ENCODE data around the gene KLHL25. TPM values are rescaled to one million over a fixed set of nuclear protein-coding genes. Genes with fewer than 3 reads are reported as not detected.
A peak's percentile ranks its signal among the peaks of the same experiment; 100 is the strongest.

KLHL25 gene
- total and polyA plus RNA-seq, 8 donors = 1.2 to 36.2 (median 5.8) TPM

DNA sequence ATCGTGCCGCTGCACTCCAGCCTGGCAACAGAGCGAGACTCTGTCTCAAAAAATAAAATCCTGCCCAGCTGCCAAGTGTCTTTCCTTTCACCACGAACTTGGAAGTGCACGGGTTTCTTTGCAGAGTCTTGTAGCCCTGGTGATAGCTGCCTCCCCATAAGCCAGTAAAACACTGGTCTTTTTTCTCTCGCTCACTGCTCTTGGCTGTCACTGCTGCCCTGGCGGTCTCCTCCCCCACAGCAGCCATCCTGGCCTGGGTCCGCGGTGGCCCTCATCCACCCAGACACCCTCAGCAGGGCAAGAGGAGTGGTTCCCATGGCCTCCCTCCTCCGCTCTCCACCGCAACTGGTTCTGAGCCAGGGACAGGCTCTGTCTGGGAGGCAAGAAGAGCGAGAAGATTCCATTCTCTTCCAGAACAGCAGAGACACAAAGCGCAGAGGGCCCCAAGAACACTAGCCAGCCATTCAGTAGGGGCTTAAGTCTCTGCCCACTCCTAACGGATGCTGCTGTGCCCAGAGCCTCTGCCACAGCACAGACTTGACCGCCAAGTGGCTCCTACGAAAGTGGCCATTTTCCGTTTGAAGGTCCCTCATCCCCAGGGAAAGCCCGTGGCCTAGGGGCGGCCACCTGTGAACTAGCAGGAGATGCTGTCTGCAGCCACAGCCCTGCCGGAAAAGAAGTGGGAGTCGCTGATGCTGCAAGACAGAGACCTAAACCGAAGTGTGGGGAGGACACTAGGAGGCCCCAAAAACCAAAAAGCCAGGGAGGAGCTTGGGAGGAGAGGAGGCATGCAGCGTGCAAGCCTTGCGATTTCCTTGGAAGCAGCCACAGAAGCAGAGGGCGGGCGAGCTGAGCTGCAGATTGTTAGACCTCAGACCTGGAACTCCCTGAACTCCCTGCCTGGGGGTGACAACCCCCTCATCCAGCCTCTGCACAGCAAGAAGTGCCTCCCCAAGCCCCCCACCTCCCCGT lies 44.1 kb downstream of the KLHL25 start:
- TF ChIP-seq EP300 (IDR thresholded peaks at IDR 0.05) = no peak
- TF ChIP-seq, protein P1, sequence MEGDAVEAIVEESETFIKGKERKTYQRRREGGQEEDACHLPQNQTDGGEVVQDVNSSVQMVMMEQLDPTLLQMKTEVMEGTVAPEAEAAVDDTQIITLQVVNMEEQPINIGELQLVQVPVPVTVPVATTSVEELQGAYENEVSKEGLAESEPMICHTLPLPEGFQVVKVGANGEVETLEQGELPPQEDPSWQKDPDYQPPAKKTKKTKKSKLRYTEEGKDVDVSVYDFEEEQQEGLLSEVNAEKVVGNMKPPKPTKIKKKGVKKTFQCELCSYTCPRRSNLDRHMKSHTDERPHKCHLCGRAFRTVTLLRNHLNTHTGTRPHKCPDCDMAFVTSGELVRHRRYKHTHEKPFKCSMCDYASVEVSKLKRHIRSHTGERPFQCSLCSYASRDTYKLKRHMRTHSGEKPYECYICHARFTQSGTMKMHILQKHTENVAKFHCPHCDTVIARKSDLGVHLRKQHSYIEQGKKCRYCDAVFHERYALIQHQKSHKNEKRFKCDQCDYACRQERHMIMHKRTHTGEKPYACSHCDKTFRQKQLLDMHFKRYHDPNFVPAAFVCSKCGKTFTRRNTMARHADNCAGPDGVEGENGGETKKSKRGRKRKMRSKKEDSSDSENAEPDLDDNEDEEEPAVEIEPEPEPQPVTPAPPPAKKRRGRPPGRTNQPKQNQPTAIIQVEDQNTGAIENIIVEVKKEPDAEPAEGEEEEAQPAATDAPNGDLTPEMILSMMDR (IDR thresholded peaks at IDR 0.05) = no peak
- TF ChIP-seq POLR2A (IDR thresholded peaks at IDR 0.05) = no peak
- no peak for TF ChIP-seq POLR2AphosphoS5 (IDR thresholded peaks at IDR 0.05)
- no peaks in the 10 kb centered on the region for H3K9me3 ChIP-seq
- H3K27me3 ChIP-seq = no peaks in the 10 kb centered on the region
- peak overlapping the region; percentile 5 to 29 (median 8) for H3K4me3 ChIP-seq
- peak; percentile 27 to 75 for DNase-seq
- 49 to 61% (median 56%) methylated on average over 27 of the region's 27 CpGs for WGBS, 5 donors
- H3K27ac ChIP-seq = peak overlapping the region in 4 of 5 donors; percentile 62 to 79 (median 76)
- intact Hi-C loops (cut with DNase I; ENCODE audit: low total_unique reads) = no loop called here
- H3K36me3 ChIP-seq = peaks cover 28 to 41% (median 39%) of the 10 kb centered on the region in 4 donors
- H3K4me1 ChIP-seq = peaks cover 19 to 65% (median 44%) of the 10 kb centered on the region in 4 donors

DNA sequence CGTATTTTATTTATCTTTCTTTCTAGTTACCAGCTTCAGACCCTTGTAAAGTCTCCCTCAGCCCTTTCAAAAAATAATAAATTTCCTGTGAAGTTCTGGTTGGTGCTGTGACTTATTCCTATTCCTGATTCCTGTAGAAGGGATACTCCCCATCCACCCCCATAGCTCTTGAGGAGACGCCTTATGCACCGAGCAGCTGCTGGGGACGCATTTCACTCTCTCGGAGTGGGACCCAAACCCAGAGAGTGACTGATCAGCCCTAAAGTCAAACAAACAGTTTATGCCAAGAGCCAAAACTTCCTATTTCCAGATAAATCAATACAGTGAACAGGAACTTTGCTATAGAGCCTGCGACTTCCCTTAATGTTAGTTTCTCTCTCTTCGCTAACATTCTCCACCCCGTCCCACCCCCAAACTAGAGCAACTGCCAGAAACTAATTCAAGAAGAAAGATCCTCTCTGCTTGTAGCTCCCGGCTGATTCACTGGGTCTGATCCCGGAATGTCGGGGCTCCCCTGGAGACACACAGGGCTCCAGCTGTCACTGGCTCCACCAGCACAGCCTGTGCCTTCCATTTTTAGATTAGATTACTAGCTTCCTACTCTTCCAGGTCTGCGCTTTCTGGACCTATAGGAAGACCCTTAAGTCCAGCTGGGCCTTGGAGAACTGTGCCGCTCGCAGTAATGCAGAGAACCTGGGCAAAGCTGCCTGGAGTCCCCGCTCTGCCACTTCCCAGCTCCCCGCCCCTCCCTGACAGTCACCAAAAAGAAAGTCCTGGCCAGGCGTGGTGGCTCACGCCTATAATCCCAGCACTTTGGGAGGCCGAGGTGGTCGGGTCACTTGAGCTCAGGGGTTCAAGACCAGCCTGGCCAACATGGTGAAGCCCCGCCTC lies 45.2 kb downstream of the KLHL25 start:
- WGBS, 5 donors = 65 to 74% (median 68%) methylated on average over 21 of the region's 21 CpGs
- Histone ChIP-seq H3K27me3 (no peaks in the 10 kb centered on the region), H3K4me1 (peaks cover 15 to 54% (median 35%) of the 10 kb centered on the region in 4 donors), H3K36me3 (peaks cover 39 to 52% (median 50%) of the 10 kb centered on the region in 4 donors), H3K27ac (peak overlapping the region; percentile 33 to 79 (median 74)), H3K4me3 (peak overlapping the region; percentile 5 to 29 (median 8)), H3K9me3 (no peaks in the 10 kb centered on the region)
- peak; percentile 27 to 78 for DNase-seq
- intact Hi-C loops (cut with DNase I; ENCODE audit: low total_unique reads) = no loop called here
- TF ChIP-seq EP300 (IDR thresholded peaks at IDR 0.05) (no peak), POLR2A (IDR thresholded peaks at IDR 0.05) (no peak), POLR2AphosphoS5 (IDR thresholded peaks at IDR 0.05) (no peak)
- TF ChIP-seq, protein P1 (IDR thresholded peaks at IDR 0.05) = no peak

DNA sequence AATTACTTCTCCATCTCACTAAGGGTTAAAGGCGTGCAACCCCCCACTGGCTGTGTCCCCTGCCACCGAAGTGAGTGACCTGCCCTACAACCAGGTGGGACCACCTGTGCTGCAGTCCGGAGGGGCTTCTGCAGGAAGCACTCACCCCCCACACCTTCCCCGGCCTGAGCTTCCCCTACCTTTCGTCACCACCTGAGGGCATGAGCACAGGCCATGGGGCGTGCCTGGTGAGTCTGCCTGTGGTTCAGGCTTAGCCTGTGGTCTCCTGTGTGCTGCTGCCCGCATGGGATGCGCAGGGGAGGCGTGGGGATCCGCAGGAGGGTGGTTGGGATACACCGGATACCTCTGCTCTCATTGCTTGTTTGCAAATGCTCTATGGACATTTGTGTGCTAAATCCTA lies 46.0 kb downstream of the KLHL25 start:
- 71 to 83% (median 77%) methylated on average over 11 of the region's 11 CpGs for WGBS, 5 donors
- peak overlapping the region in 3 of 5 donors; percentile 74 to 79 (median 77) for H3K27ac ChIP-seq
- H3K9me3 ChIP-seq = no peaks in the 10 kb centered on the region
- intact Hi-C loops (cut with DNase I; ENCODE audit: low total_unique reads) = no loop called here
- TF ChIP-seq POLR2AphosphoS5 (IDR thresholded peaks at IDR 0.05) (peak in 1 of 3 donors; percentile 7), POLR2A (IDR thresholded peaks at IDR 0.05) (no peak)
- H3K4me3 ChIP-seq = no peak overlapping the region
- H3K27me3 ChIP-seq = no peaks in the 10 kb centered on the region
- peaks cover 15 to 52% (median 35%) of the 10 kb centered on the region in 4 donors for H3K4me1 ChIP-seq
- peaks cover 47 to 59% (median 58%) of the 10 kb centered on the region in 4 donors for H3K36me3 ChIP-seq
- peak in 1 of 2 donors; percentile 24 for DNase-seq

DNA sequence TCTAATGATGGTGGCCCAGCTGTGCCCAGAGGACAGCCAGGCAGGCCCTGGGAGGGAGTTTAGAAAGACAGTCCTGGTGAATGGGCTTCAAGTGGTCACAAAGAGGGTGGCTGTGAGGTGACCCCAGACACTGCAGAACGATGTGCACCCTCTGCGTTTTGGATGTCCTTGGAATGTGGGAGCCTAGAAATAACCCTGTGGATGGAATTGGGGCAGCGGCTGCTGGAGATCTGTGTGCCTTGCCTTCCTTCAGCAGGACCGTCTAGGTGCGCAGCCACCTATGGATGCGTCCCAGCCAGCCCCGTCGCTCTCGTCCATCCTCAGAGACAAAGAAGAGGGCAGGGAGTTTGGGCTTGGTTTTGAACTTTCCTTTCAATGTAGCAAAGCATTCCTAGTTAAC lies 46.5 kb downstream of the KLHL25 start:
- peaks cover 53 to 65% (median 63%) of the 10 kb centered on the region in 4 donors for H3K36me3 ChIP-seq
- DNase-seq = peak in 1 of 2 donors; percentile 17
- intact Hi-C loops (cut with DNase I; ENCODE audit: low total_unique reads) = no loop called here
- H3K9me3 ChIP-seq = no peaks in the 10 kb centered on the region
- no peaks in the 10 kb centered on the region for H3K27me3 ChIP-seq
- H3K27ac ChIP-seq = peak overlapping the region in 3 of 5 donors; percentile 74 to 79 (median 77)
- no peak overlapping the region for H3K4me3 ChIP-seq
- peaks cover 15 to 58% (median 35%) of the 10 kb centered on the region in 4 donors for H3K4me1 ChIP-seq
- WGBS, 5 donors = 82 to 90% (median 89%) methylated on average over 9 of the region's 9 CpGs
- no peak for TF ChIP-seq POLR2A (IDR thresholded peaks at IDR 0.05)
- no peak for TF ChIP-seq POLR2AphosphoS5 (IDR thresholded peaks at IDR 0.05)
- TF ChIP-seq EP300 (IDR thresholded peaks at IDR 0.05) = no peak
- TF ChIP-seq, protein P1 (IDR thresholded peaks at IDR 0.05) = no peak

All from stomach (tissue), 9 donors.